H1 (cell line): ENCODE measurements around the gene ATP1B3. TPM values are rescaled to one million over a fixed set of nuclear protein-coding genes. Genes with fewer than 3 reads are reported as not detected.

Experiments used
- CTCF ChIA-PET: fragments of 300-600 bp; sonication (Branson Sonifier 250); formaldehyde crosslinking; loops from one replicate; lab custom pipeline; 2021; ENCODE audit not compliant: partially characterized antibody; lab: Charles Lee
- POLR2A ChIA-PET: fragments of 300-600 bp; sonication (Branson Sonifier 250); formaldehyde crosslinking; loops from one replicate; lab custom pipeline; 2021; ENCODE audit warnings: inconsistent platforms; ENCODE audit not compliant: partially characterized antibody; lab: Charles Lee
- DNase-seq, 2 experiments: peaks; one replicate each; pipeline versions ENCODE4 v3.0.0 to v3.0.0-alpha.2; 2010 to 2022; ENCODE audit warnings: low spot score in 2 of 2, low read depth in 1 of 2, mixed read lengths in 1 of 2
- FAIRE-seq: peaks from 2 replicates; lab custom pipeline; 2011; peaks lifted over from hg19 to GRCh38; lab: Jason Lieb, UNC
- H2AFZ ChIP-seq: 2 replicates; pipeline ENCODE4 v1.8.1; 2012; ENCODE audit warnings: low read length, inconsistent platforms
- H2AK5ac ChIP-seq: 2 replicates; pipeline ENCODE4 v1.6.1; 2013; ENCODE audit warnings: low read depth, low read length
- H2BK120ac ChIP-seq: replicated peaks from 2 replicates; pipeline ENCODE3; 2013; ENCODE audit warnings: low read depth, low read length, inconsistent platforms
- H2BK12ac ChIP-seq: 2 replicates; pipeline ENCODE4 v1.6.1; 2013; ENCODE audit warnings: low read depth, low read length
- H2BK15ac ChIP-seq: 2 replicates; pipeline ENCODE4 v1.6.1; 2013; ENCODE audit warnings: low read length
- H2BK20ac ChIP-seq: 2 replicates; pipeline ENCODE4 v1.6.1; 2013; ENCODE audit warnings: low read length
- H2BK5ac ChIP-seq: 2 replicates; pipeline ENCODE4 v1.6.1; 2013; ENCODE audit warnings: low read depth, low read length
- H3K14ac ChIP-seq: 2 replicates; pipeline ENCODE4 v1.6.1; 2013; ENCODE audit warnings: inconsistent platforms; ENCODE audit not compliant: insufficient read length
- H3K18ac ChIP-seq: 2 replicates; pipeline ENCODE4 v1.6.1; 2013; ENCODE audit warnings: low read length; ENCODE audit errors: extremely low read depth
- H3K23ac ChIP-seq: 2 replicates; pipeline ENCODE4 v1.6.1; 2013; ENCODE audit warnings: inconsistent platforms; ENCODE audit not compliant: insufficient read length
- H3K23me2 ChIP-seq: 2 replicates; pipeline ENCODE4 v1.6.1; 2013; ENCODE audit warnings: low read depth, low read length
- H3K27ac ChIP-seq: 2 replicates; pipeline ENCODE4 v1.6.1; 2011; ENCODE audit warnings: low read depth, low read length, inconsistent platforms
- H3K27me3 ChIP-seq, 4 experiments: replicated peaks in 1 of 4; 1 replicate in 1 of 4; 2 replicates in 3 of 4; pipeline versions ENCODE4 v1.6.1 to v1.8.1; 2011 to 2013; ENCODE audit warnings: low read length in 3 of 4, mild to moderate bottlenecking in 3 of 4, inconsistent platforms in 2 of 4, mixed read lengths in 2 of 4, moderate library complexity in 1 of 4; ENCODE audit not compliant: control insufficient read depth in 3 of 4, insufficient read depth in 3 of 4; ENCODE audit errors: extremely low read depth in 1 of 4
- H3K36me3 ChIP-seq, 4 experiments: 2 replicates each; pipeline versions ENCODE4 v1.6.1 to v1.8.1; 2011 to 2013; ENCODE audit warnings: mild to moderate bottlenecking in 4 of 4, low read length in 3 of 4, moderate library complexity in 2 of 4, control low read depth in 1 of 4, inconsistent platforms in 1 of 4; ENCODE audit not compliant: insufficient read depth in 4 of 4, control insufficient read depth in 2 of 4
- H3K4ac ChIP-seq: replicated peaks from 2 replicates; pipeline ENCODE3; 2013; ENCODE audit warnings: low read length, low read depth, mixed read lengths, inconsistent platforms; ENCODE audit not compliant: insufficient read length
- H3K4me1 ChIP-seq, 4 experiments: replicated peaks in 1 of 4; 1 replicate in 1 of 4; 2 replicates in 3 of 4; pipeline versions ENCODE4 v1.6.1 to v1.8.1; 2011 to 2013; ENCODE audit warnings: low read length in 3 of 4, inconsistent platforms in 2 of 4, mixed read lengths in 1 of 4; ENCODE audit not compliant: insufficient read depth in 4 of 4, control insufficient read depth in 3 of 4
- H3K4me2 ChIP-seq, 2 experiments: 2 replicates each; pipeline versions ENCODE4 v1.6.1 to v1.8.1; 2011 to 2013; ENCODE audit warnings: low read depth in 2 of 2, low read length in 2 of 2, control low read depth in 1 of 2, inconsistent platforms in 1 of 2, mild to moderate bottlenecking in 1 of 2; ENCODE audit not compliant: insufficient read depth in 1 of 2
- H3K4me3 ChIP-seq, 4 experiments: fragments of 200-600, 300-600 bp in 1 of 4; sonication (generic), shearing (Covaris generic), sonication (Bioruptor Twin) in 1 of 4; 2 replicates each; pipeline versions ENCODE4 v1.5.1 to v1.8.1; 2011 to 2016; ENCODE audit warnings: low read length in 4 of 4, low read depth in 3 of 4, control low read depth in 2 of 4, inconsistent platforms in 2 of 4, mild to moderate bottlenecking in 2 of 4, mixed read lengths in 1 of 4, moderate library complexity in 1 of 4; ENCODE audit not compliant: insufficient read depth in 2 of 4; ENCODE audit errors: extremely low read depth in 1 of 4
- H3K56ac ChIP-seq: replicated peaks from 2 replicates; pipeline ENCODE3; 2013; ENCODE audit warnings: low read depth, mild to moderate bottlenecking, mixed read lengths, low read length, inconsistent platforms; ENCODE audit not compliant: insufficient read length
- H3K79me1 ChIP-seq: 2 replicates; pipeline ENCODE4 v1.6.1; 2013; ENCODE audit warnings: low read depth, low read length, control low read depth
- H3K79me2 ChIP-seq, 2 experiments: 2 replicates each; pipeline versions ENCODE4 v1.6.1 to v1.8.1; 2012 to 2013; ENCODE audit warnings: low read length in 2 of 2, mild to moderate bottlenecking in 2 of 2, inconsistent platforms in 1 of 2; ENCODE audit not compliant: insufficient read depth in 2 of 2, control insufficient read depth in 1 of 2
- H3K9ac ChIP-seq, 4 experiments: replicated peaks in 1 of 4; 1 replicate in 1 of 4; 2 replicates in 3 of 4; pipeline versions ENCODE4 v1.6.1 to v1.8.1; 2011 to 2013; ENCODE audit warnings: low read depth in 3 of 4, low read length in 3 of 4, control low read depth in 2 of 4, mild to moderate bottlenecking in 2 of 4, moderate library complexity in 2 of 4, inconsistent platforms in 1 of 4; ENCODE audit errors: extremely low read depth in 1 of 4
- H3K9me3 ChIP-seq, 2 experiments: 2 replicates each; pipeline versions ENCODE4 v1.6.1 to v1.8.1; 2012 to 2013; ENCODE audit warnings: mild to moderate bottlenecking in 2 of 2, moderate library complexity in 2 of 2, control low read depth in 1 of 2, inconsistent platforms in 1 of 2, low read depth in 1 of 2, low read length in 1 of 2, mixed read lengths in 1 of 2; ENCODE audit not compliant: insufficient read depth in 2 of 2
- H4K20me1 ChIP-seq, 2 experiments: replicated peaks in 1 of 2; 2 replicates each; pipeline versions ENCODE3 to v1.8.1; 2011 to 2013; ENCODE audit warnings: inconsistent platforms in 2 of 2, low read length in 2 of 2, mild to moderate bottlenecking in 1 of 2; ENCODE audit not compliant: insufficient read depth in 2 of 2, control insufficient read depth in 1 of 2
- H4K5ac ChIP-seq: 2 replicates; pipeline ENCODE4 v1.6.1; 2013; ENCODE audit warnings: low read length, low read depth, mixed read lengths, inconsistent platforms; ENCODE audit not compliant: insufficient read length
- H4K8ac ChIP-seq: 2 replicates; pipeline ENCODE4 v1.8.0; 2013; ENCODE audit warnings: mild to moderate bottlenecking, moderate library complexity, low read length, inconsistent platforms; ENCODE audit not compliant: insufficient read depth; ENCODE audit errors: extremely low read depth
- H4K91ac ChIP-seq: replicated peaks from 2 replicates; pipeline ENCODE3; 2013; ENCODE audit warnings: low read length, mixed read lengths, inconsistent platforms; ENCODE audit not compliant: insufficient read length
- BACH1 ChIP-seq: IDR thresholded peaks from 2 replicates; pipeline ENCODE4 v1.6.1; 2012; ENCODE audit warnings: low read length, improper control_type of control experiment
- CHD2 ChIP-seq: IDR thresholded peaks from 2 replicates; pipeline ENCODE4 v1.6.1; 2012; ENCODE audit warnings: low read length, improper control_type of control experiment
- CREB1 ChIP-seq: IDR thresholded peaks from 2 replicates; pipeline ENCODE4 v1.6.1; 2012; ENCODE audit warnings: inconsistent platforms
- GABPA ChIP-seq: IDR thresholded peaks from 2 replicates; pipeline ENCODE4 v1.6.1; 2011; ENCODE audit warnings: mild to moderate bottlenecking, low read length, moderate library complexity, borderline replicate concordance; ENCODE audit not compliant: insufficient read depth
- JUN ChIP-seq: IDR thresholded peaks from 2 replicates; pipeline ENCODE4 v1.6.1; 2011; ENCODE audit warnings: low read depth, mild to moderate bottlenecking, improper control_type of control experiment, low read length
- RFX5 ChIP-seq: IDR thresholded peaks from 2 replicates; pipeline ENCODE4 v1.6.1; 2011; ENCODE audit warnings: low read depth, low read length, improper control_type of control experiment, borderline replicate concordance
- RNF2 ChIP-seq: fragments of 200-900, 300-1000 bp; sonication (generic); IDR thresholded peaks from 2 replicates; pipeline ENCODE4 v1.7.1; 2016; ENCODE audit warnings: borderline replicate concordance, low read depth, mild to moderate bottlenecking, antibody characterized with exemption, low read length; ENCODE audit not compliant: poor library complexity, severe bottlenecking; ENCODE audit errors: missing control alignments
- SAP30 ChIP-seq: fragments of 300-600 bp; sonication (generic); IDR thresholded peaks from 2 replicates; pipeline ENCODE4 v1.7.1; 2012; ENCODE audit warnings: low read length, moderate library complexity, mild to moderate bottlenecking, inconsistent platforms; ENCODE audit not compliant: insufficient read depth, insufficient replicate concordance
- SIX5 ChIP-seq: IDR thresholded peaks from 2 replicates; pipeline ENCODE4 v1.6.1; 2011; ENCODE audit warnings: mild to moderate bottlenecking, low read depth, low read length
- TAF1 ChIP-seq: IDR thresholded peaks from 2 replicates; pipeline ENCODE4 v1.6.1; 2011; ENCODE audit warnings: mild to moderate bottlenecking, low read depth, low read length
- TEAD4 ChIP-seq: IDR thresholded peaks from 2 replicates; pipeline ENCODE4 v1.6.1; 2012; ENCODE audit warnings: low read depth, low read length, inconsistent platforms, mixed read lengths
- WGBS, 2 experiments: shearing (Covaris generic) in 1 of 2; methylation state at CpG; one replicate each; pipeline versions ENCODE4 v1.1.6 to v1.1.7; 2013 to 2015; ENCODE audit warnings: low lambda C conversion rate in 2 of 2, mixed read lengths in 2 of 2, inconsistent platforms in 1 of 2, low coverage in 1 of 2, missing lambda C conversion rate in 1 of 2; ENCODE audit not compliant: insufficient replicate concordance in 2 of 2, insufficient coverage in 1 of 2, insufficient read length in 1 of 2; ENCODE audit errors: extremely low coverage in 1 of 2, missing lambda C conversion rate in 1 of 2; 5-methylcytosine and 5-hydroxymethylcytosine counted together
- polyA plus RNA-seq, 7 experiments: library from polyadenylated mRNA; depleted of rRNA in 3 of 7; stranded (reverse) in 5 of 7; unstranded in 2 of 7; fragments of >200 nt in 5 of 7; fragments of 200-250 nt in 2 of 7; gene quantifications; 1 replicate in 5 of 7; 2 replicates in 1 of 7; 4 replicates in 1 of 7; pipeline versions ENCODE4 v1.2.1 to v1.2.3, GENCODE V29; 2011 to 2013; ENCODE audit warnings: missing spikeins in 2 of 7, mixed read lengths in 2 of 7
- total RNA-seq: library from RNA; stranded (reverse); fragmentation: NEBNext Ultra II Directional; extraction: Animal tissue kit (Norgen Biotek cat#: 25700); gene quantifications from 2 replicates; pipeline ENCODE4 v1.2.1, GENCODE V29; 2021
- TF ChIP-seq, protein P1 (sequence below): IDR thresholded peaks from 2 replicates; pipeline ENCODE4 v1.6.1; 2011; ENCODE audit warnings: low read depth, mild to moderate bottlenecking, low read length; ENCODE audit not compliant: insufficient read depth
- TF ChIP-seq, protein P2 (sequence below): IDR thresholded peaks from 2 replicates; pipeline ENCODE4 v1.6.1; 2012; ENCODE audit warnings: inconsistent platforms

Gene ATP1B3
- total and polyA plus RNA-seq, 2 of the 8 experiments (the other 6 are each of a cell fraction or from before 2014, with no cell fraction given) = 233 to 342 TPM

DNA sequence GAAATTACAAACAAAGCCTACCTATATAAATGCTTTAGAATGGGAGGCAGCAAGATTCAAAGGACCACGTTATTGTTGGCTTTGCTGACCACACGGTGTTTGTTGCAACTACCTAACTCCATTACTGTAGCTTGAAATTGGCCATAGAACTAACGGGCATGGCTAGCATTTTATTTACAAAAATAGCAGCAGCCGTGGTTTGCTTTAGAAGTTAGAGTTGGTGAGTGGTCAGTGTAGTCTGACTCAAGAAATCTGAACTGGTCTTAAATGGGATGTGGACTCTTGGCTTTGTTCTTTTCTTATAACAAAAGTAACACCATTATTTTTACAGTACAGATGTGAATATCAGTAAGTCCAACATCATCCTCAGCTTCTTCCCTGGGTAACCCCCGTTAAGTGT lies 10.6 kb downstream of the ATP1B3 start:
- no peaks in the 10 kb centered on the region for H3K27me3 ChIP-seq
- peaks cover 2% of the 10 kb centered on the region; the same call in 1 of the 2 replicates for H3K79me1 ChIP-seq
- H3K27ac ChIP-seq = no peak overlapping the region
- peaks cover 4 to 6% of the 10 kb centered on the region in 2 experiments; a peak in 3 of 4 replicates for H3K9me3 ChIP-seq
- no peak overlapping the region for H2BK20ac ChIP-seq
- H3K4me1 ChIP-seq = no peaks in the 10 kb centered on the region
- ChIA-PET CTCF (interaction anchor here (1.0 to 1.7 kb wide), 2 partner anchors 26 to 242 kb away, joined by 4 read pairs; no protein-coding TSS in a partner anchor), POLR2A (no interaction called here)
- H3K14ac ChIP-seq = no peak overlapping the region
- H4K20me1 ChIP-seq = peaks cover 11 to 16% of the 10 kb centered on the region in 2 experiments
- H4K8ac ChIP-seq = no peak overlapping the region
- DNase-seq (no peak), FAIRE-seq (no peak)
- peaks cover 0 to 21% (median 6%) of the 10 kb centered on the region in 4 experiments; a peak in 4 of 8 replicates for H3K36me3 ChIP-seq
- H3K4ac ChIP-seq = no peak overlapping the region
- H3K9ac ChIP-seq = no peak overlapping the region
- no peak overlapping the region for H2BK5ac ChIP-seq
- no peak overlapping the region for H2BK12ac ChIP-seq
- H2BK120ac ChIP-seq = no peak overlapping the region
- H3K4me2 ChIP-seq = no peak overlapping the region
- no peak overlapping the region for H4K91ac ChIP-seq
- no peak overlapping the region for H3K56ac ChIP-seq
- no peak overlapping the region for H3K4me3 ChIP-seq
- H4K5ac ChIP-seq = no peak overlapping the region
- no peak overlapping the region for H2AFZ ChIP-seq
- H3K23me2 ChIP-seq = peaks cover 2% of the 10 kb centered on the region; the same call in 1 of the 2 replicates
- no peak overlapping the region for H2BK15ac ChIP-seq
- no peak overlapping the region for H2AK5ac ChIP-seq
- no peak overlapping the region for H3K23ac ChIP-seq
- WGBS, 2 experiments = 94% methylated on average over 5 of the region's 5 CpGs; no CpG with 5 or more reads in 1 of the 2 experiments
- peaks cover 30 to 97% of the 10 kb centered on the region in 2 experiments for H3K79me2 ChIP-seq
- H3K18ac ChIP-seq = no peak overlapping the region
- TF ChIP-seq SAP30 (no peak), GABPA (no peak), JUN (no peak), SIX5 (no peak), CREB1 (no peak), RFX5 (no peak), TAF1 (no peak), CHD2 (no peak), RNF2 (no peak), TEAD4 (no peak), BACH1 (no peak)
- TF ChIP-seq, protein P1, sequence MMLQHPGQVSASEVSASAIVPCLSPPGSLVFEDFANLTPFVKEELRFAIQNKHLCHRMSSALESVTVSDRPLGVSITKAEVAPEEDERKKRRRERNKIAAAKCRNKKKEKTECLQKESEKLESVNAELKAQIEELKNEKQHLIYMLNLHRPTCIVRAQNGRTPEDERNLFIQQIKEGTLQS = no peak
- TF ChIP-seq, protein P2, sequence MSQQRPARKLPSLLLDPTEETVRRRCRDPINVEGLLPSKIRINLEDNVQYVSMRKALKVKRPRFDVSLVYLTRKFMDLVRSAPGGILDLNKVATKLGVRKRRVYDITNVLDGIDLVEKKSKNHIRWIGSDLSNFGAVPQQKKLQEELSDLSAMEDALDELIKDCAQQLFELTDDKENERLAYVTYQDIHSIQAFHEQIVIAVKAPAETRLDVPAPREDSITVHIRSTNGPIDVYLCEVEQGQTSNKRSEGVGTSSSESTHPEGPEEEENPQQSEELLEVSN = no peak
